ENCODE results near the gene TLR2.

DNA sequence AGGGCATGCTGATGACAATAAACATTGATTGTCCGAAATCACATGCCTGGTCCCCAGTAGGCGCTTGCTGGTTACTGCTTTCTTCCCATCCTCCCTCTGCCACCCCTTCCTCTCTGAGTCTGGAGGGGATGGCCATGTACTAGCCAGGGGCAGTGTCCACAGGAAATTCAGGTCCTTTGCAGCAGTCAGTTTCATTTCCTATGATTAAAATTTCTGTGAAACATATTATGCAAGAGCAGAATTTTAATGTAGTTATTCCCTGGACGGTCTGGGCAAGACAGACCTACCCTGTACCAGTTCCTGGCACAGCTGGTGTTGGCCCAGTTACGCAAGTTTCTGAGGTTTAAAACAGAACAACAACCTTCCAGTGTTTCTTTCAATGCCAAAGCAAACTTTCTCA, 28.2 kb upstream of the TLR2 start:
- TF ChIP-seq, protein P1, sequence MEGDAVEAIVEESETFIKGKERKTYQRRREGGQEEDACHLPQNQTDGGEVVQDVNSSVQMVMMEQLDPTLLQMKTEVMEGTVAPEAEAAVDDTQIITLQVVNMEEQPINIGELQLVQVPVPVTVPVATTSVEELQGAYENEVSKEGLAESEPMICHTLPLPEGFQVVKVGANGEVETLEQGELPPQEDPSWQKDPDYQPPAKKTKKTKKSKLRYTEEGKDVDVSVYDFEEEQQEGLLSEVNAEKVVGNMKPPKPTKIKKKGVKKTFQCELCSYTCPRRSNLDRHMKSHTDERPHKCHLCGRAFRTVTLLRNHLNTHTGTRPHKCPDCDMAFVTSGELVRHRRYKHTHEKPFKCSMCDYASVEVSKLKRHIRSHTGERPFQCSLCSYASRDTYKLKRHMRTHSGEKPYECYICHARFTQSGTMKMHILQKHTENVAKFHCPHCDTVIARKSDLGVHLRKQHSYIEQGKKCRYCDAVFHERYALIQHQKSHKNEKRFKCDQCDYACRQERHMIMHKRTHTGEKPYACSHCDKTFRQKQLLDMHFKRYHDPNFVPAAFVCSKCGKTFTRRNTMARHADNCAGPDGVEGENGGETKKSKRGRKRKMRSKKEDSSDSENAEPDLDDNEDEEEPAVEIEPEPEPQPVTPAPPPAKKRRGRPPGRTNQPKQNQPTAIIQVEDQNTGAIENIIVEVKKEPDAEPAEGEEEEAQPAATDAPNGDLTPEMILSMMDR (IDR thresholded peaks at IDR 0.05), result no peak
- TF ChIP-seq EP300 (IDR thresholded peaks at IDR 0.05), result no peak

Data from gastroesophageal sphincter (tissue), 3 donors.